ENCODE data around the gene KCNJ4.

The KCNJ4 gene

DNA sequence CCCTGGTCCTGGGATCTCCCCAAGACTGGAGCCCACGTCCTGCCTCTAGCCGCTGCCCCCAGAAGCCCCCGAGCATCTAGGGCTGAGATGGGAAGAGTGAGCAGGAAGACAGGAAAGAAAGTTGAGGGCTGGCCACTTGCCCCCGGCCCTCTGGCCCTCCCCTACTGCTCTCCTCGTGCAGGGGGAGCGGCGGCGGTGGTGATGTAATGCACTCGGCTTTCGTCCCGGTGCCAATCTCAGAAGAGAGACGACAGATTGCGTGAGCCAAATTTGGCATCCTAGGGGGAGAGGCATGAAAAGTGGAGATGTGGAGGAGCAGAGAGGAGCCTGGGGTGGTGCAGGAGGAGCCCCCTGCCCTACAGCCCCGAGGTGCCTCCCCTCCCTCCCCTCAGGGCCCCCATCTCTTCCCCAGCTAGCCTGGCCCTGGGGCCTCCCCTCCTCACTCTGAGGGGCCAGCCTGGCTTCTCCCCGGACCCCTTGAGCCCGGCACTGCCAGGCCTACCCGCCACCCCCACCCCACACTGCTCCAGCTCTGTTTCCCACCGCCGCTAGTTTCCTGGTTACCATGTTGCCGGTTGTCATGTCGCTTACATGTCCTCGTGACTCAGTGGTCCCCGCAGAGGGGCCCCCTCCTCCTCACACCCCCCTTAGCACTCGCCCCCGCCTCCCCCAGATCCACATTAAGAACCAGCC lies 2.5 kb downstream of the KCNJ4 start:
- Histone ChIP-seq H3K9me3 (no peaks in the 10 kb centered on the region), H3K4me3 (ENCODE audit: low read depth, low read length) (no peak overlapping the region), H3K36me3 (no peaks in the 10 kb centered on the region), H3K4me1 (no peaks in the 10 kb centered on the region), H3K27me3 (peaks cover 51% of the 10 kb centered on the region)
- no peak for DNase-seq
- TF ChIP-seq CTCF (IDR thresholded peaks at IDR 0.05; ENCODE audit: low read depth, low read length): no peak

- peaks cover 51% of the 10 kb centered on the region for H3K27me3 ChIP-seq
- no peak overlapping the region for H3K4me3 ChIP-seq (ENCODE audit: low read depth, low read length)
- no peaks in the 10 kb centered on the region for H3K9me3 ChIP-seq
- DNase-seq: no peak
- H3K4me1 ChIP-seq: no peaks in the 10 kb centered on the region
- TF ChIP-seq CTCF (IDR thresholded peaks at IDR 0.05; ENCODE audit: low read depth, low read length): no peak
- no peaks in the 10 kb centered on the region for H3K36me3 ChIP-seq
Observed at GRCh38 chr22:38451864-38452263, 3.1 kb downstream of the KCNJ4 start.

DNA sequence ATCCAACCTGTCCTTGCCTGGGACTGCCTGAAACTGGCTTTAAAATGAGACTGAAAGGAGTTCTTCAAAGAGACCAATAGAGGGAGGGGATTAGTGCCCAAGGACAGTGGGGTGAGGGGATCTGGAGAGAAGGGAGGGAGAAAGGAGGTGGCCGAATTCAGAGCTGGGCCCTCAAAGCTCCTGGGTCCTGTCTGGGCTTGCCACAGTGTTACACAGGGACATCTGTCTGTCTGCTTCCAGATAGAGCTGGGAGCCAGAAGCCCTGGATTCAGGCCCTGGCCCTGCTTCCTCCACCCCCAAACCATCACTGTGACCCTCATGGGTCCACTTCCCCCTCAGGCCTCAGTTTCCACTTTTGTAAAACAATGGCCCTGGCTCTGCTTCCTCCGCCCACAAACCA lies 3.6 kb downstream of the KCNJ4 start:
- Histone ChIP-seq H3K4me1 (no peaks in the 10 kb centered on the region), H3K27me3 (peaks cover 50% of the 10 kb centered on the region), H3K9me3 (no peaks in the 10 kb centered on the region), H3K4me3 (ENCODE audit: low read depth, low read length) (no peak overlapping the region), H3K36me3 (no peaks in the 10 kb centered on the region)
- TF ChIP-seq CTCF (IDR thresholded peaks at IDR 0.05; ENCODE audit: low read depth, low read length): no peak
- no peak for DNase-seq

DNA sequence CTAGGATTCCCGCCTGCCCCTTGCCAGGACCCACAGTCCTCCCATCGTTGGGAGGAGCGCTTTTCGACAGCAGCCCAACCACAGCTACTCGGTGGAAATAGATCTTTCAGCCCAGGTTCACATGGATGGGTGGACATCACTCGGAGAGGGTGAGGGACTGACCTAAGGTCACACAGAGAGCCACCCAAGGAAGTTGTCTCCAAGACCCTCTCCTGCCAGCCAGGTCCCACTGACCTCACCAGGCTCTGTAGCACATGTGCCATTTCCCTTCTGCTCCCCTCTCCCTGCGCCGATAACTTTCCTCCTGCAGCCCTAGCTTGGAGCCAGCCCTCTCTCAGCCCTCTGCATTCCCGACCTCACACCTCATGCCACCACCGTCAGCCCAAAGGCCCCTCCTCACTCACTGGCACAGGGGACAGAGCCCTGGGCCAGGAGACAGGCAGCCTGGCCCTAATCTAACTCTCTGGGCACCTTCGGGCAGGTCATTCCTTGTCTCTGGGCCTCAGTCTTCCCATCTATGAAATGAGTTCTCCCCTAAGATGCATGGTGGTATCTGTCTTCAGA lies 4.7 kb downstream of the KCNJ4 start:
- no peak for DNase-seq
- no peak for TF ChIP-seq CTCF (IDR thresholded peaks at IDR 0.05; ENCODE audit: low read depth, low read length)
- Histone ChIP-seq H3K9me3 (no peaks in the 10 kb centered on the region), H3K4me3 (ENCODE audit: low read depth, low read length) (no peak overlapping the region), H3K4me1 (no peaks in the 10 kb centered on the region), H3K36me3 (no peaks in the 10 kb centered on the region), H3K27me3 (peaks cover 39% of the 10 kb centered on the region)

- no peaks in the 10 kb centered on the region for H3K9me3 ChIP-seq
- TF ChIP-seq CTCF (IDR thresholded peaks at IDR 0.05; ENCODE audit: low read depth, low read length): no peak
- peaks cover 35% of the 10 kb centered on the region for H3K27me3 ChIP-seq
- H3K4me1 ChIP-seq: no peaks in the 10 kb centered on the region
- H3K36me3 ChIP-seq: no peaks in the 10 kb centered on the region
- H3K4me3 ChIP-seq (ENCODE audit: low read depth, low read length): no peak overlapping the region
- no peak for DNase-seq
Observed at GRCh38 chr22:38449776-38450175, 5.2 kb downstream of the KCNJ4 start.

DNA sequence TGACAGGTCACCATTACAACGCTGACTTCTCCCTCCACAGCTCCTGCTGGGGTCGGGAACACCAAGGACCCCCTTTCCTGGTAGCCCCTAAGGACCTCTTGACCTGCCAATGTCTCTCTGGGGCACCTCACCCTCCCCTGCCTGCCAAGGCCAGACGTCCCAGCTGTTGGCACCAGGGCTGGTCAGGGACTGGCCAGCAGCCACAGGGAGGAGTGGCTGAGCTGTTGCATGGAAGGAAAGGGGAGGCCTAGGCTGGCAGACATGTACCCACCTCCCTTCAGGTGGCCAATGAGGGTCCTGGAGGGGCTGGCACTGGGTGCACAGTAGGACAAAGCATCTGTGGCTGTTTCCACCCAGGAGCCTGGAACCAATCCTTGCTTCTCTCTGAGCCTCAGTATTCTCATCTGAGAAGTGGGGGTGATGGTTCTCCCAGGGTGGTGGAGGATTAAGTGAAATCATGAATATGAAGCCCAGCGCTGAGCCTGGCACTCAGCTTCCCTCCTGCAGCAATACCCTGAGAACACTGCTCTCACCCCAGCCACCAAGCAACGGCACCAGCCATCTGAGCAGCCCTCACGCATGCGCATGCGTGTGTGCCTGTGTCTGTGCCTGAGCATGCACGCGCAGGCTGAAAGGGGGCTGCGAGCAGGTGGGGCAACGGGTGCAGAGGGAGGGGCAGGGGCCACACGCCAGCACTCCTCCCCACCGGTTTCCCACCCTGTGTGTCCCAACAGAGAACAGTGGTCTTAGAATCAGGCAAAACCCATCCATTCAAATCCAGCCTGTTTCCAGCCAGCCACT lies 5.9 kb downstream of the KCNJ4 start:
- Histone ChIP-seq H3K4me3 (ENCODE audit: low read depth, low read length) (no peak overlapping the region), H3K36me3 (no peaks in the 10 kb centered on the region), H3K4me1 (no peaks in the 10 kb centered on the region), H3K27me3 (peaks cover 29% of the 10 kb centered on the region), H3K9me3 (no peaks in the 10 kb centered on the region)
- TF ChIP-seq CTCF (IDR thresholded peaks at IDR 0.05; ENCODE audit: low read depth, low read length): no peak
- no peak for DNase-seq
